Activated CD8-positive, alpha-beta memory T cell treated with anti-CD3 and anti-CD28 coated beads for 1 hour (primary cell): Measurements from ENCODE around the gene MTA3.

Source experiments
- DNase-seq, 2 donors: peaks; one replicate each; pipeline ENCODE4 v3.0.0-alpha.2; 2020; ENCODE audit warnings: low read depth in 1 of 2; ENCODE audit errors: extremely low read depth in 1 of 2

MTA3 gene

DNA sequence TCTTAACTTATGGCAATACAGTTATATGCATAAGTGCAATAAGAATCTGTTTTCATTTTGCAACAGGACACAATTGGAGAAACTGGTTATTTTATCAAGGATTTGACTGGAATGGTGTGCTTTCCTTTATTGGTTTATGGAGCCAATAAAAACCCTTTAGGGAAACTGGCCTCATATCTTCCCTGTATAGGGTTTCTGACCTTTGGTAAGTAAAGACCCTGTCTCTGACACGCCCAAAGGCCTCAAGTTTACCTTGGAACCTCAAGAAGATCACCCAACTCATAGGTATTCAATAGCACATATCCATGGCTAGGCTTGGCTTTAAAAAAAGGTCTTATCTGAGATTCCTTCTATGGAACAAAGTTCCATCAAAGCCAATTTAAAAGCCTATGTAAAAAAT lies 212.7 kb downstream of the MTA3 start:
- no peak for DNase-seq

DNA sequence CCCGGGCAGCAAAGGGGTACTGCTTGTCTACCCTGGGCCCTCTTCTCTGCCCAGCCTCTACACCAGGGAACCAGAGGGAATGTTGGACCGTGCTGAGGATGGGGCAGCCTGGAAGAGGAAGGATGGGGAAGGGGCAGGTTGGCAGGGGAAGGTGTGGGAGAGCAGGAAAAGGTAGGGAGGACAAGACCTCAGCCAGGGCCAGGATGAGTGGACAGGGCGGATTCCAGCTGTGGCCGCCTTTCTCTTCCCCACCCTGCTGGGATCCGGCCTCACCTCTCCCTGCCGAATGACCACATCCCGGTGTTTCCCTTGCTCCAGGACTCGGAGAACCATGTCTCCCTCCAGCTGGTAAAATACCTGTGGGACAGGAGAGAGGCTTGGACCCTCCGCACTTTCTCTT lies 215.1 kb downstream of the MTA3 start:
- no peak for DNase-seq

DNA sequence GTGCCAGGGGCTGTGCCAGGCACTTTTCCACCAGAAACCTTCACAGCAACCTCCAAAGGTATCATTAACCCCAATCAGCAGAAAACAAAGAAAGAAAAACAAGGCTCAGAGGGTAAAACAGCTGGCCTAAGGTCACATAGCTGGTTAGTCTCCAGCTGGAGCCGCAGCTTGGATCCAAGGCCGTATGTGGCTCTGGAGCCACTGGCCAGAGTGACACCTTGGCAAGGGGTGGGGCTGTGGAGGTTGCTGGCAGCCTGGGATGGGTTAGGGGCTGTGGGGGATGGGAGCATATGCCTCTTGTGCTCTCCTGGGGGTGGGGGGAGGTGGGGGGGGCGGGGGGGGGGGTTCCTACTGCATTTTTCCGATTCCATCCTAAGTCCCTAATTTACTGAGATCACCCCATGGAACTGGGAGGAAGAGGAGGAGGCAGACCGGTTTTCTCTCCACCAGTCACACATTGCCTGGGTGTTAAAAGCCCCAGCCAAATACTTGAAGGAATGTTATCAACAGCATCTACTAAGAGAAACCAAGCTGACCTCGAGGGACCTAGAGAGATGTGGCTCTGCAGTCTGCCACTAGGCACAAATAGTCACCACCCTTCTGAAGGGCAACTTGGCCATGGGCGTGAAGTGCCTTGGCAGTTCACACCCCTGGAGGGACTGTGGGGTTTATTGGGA lies 215.9 kb downstream of the MTA3 start:
- DNase-seq, result no peak

DNA sequence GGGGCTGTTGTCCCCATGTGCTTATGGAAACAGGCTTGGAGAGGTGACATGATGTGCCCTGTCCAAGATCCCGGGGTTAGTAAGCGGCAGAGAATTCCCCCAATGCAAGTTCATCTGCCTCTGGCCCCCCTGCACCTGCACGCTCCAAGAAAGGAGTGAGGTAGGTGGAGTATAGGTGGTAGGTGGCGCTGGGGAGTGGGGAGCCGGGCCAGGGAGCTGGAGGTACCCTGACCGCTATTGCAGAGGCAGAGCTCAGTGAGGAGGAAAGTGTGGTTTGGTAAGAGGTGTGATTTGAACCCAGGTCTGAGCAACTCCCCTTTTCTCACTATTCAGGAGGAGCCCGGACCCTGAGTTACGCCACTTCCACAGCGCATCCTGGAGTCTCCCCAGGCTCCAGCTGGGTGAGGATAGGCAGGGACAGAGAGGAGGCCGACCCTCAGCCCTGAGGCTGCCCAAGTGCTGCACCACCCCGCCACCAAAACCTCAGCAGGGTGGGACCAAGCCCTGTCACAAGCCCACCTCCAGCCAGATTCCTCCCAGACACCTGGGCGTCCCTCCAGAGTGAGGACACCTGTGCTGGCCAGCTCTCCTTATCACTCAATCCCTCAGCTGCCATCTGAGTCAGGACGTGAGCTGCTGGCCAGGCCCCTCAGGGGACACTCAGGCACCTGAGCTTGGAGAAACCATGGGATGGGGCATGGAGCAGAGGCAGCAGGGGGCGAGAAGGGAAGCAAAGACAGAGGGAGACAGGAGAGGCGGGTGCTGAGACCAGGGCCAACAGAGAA lies 218.3 kb downstream of the MTA3 start:
- DNase-seq, result no peak

DNA sequence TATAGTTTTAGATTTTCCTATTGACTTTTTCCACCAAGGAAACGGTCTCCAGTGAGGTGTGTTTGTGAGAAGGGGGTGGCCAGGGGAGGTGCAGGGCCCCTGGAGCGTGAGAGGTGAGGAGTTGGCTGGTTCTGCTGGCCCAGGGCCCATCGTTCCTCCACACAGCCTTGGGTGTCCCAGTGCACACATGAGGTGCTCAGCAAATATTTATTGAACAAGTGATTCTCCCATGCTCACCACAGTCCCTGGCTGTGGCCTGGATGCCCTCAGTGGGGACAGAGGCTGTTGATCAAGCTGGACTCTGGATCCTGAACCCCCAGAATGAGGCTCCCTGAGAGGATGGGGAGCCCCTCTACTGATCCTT lies 219.0 kb downstream of the MTA3 start:
- no peak for DNase-seq

DNA sequence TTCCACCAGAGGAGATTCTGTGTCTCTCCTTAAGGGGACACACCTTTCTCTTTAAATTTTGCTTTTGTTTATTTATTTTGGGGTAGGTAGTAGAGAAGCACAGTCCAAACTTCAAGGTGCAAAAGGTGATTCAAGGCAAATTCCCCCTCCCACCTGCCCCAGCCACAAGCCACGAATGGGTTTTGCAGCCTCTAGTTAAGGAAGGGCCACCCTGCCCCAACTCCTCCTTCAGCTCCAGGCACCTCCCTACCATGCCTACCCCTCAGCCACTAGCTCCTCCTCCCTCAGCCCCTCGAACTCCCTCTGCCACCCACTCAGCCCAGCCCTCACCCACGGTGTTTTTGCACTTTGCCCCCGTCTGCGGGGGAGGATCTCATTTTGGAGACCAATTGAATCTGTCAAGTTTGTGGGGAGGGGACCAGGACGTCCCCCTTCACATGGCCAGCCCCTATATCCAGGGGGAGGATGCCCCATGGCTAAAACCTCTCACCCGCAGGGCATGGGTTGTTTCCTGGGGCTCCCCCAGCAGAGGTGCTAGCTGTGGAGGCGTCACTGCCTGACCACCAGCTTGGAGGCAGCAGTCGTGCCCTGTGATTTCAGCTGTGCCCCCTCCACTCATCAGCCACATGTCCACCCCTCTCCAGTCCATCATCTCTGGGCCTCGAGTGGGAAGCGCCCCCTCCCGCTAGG lies 219.5 kb downstream of the MTA3 start:
- no peak for DNase-seq

DNA sequence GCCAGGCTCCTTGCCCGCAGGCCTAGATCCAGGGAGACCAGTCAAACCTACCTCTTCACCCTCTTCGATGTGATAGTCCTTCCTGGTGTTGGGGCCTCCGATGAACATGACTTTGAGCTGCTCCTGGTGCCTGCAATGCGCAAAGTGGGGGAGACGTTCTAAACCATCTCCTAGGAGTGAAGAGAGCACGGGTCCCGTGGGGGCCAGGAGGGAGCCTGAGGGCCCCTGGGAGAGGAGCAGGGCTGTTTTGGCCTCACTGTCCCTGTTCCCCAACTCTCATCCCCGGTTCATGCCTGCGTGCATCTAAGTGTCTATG lies 220.0 kb downstream of the MTA3 start:
- no peak for DNase-seq

DNA sequence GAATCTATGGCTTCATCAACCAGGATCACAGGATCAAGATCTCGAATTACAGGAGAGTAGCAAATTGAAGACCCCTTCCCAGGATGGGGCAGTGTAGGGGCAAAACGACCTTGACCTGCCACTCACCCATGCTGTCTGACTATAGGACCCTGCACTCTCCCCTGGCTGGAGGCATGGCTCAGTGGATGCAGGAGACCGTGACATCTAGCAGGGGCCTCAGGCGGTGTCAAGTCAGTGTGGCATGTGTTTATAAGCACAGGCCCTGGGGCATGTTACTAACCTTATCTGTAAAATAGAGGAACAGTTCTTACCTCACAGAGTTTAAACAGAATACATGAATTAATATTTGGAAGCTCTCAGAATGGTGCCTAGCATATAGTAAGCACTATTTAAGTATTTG lies 220.4 kb downstream of the MTA3 start:
- no peak for DNase-seq

DNA sequence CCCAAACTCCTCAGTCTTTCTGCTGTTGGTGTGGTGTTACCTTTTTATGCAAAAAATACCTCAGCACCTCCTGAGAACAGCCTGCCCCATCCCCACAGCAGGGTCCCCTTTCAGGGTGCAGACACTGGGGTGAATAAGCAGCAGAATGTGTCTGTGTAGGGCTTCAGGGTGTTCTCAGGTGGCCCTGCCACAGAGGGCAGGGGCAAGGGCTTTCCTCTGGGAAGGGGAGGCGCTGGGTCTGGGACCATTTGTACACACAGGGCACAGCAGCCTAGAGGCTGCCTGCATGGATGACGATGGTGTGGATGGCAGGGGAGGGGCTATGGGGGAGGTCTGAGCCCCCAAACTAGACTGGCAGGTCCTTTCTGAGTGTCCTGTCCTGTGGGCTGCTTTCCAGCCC lies 221.3 kb downstream of the MTA3 start:
- DNase-seq, result no peak

DNA sequence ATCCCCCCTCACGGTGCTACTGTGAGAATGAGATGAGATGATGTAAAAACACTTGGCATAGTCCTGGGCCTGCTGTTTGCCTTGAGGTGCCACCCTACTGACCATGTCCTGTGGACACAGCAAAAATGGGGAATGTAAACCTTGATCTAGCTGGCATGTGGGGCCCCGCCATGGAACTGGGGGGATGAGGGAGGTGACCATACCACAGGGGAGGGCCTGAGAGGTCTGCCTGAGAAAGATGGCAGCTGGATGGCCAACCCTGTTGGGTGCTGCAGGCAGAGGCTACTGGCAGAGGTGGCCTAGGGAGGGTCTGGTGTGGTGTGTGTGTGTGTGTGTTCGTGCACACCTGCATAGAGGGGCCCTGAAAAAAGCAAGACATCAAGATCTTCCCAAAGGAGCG lies 223.2 kb downstream of the MTA3 start:
- DNase-seq, result no peak

DNA sequence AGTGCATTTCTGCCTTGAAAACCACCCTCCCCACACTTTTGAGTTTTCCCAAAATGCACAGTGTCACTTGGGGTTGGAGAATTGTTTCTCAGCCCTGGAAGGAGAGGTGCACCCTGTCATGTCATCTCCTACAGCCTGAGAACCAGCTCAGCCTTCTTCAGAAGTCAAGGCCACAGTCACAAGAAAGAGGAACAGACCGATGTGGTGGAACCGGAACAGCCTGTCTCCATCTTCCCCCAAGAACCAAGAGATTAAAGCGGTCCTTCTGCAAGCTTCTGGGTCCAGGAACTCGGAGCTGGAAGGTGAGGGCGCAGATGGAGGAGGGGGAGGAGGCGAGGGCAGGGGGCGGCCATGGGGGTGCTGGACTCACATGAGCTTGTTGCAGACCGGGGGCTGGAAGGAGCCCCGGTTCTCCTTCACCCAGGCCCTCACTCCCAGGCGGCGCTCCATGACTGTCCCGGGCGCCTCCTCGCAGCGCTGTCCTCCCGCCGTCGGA lies 223.7 kb downstream of the MTA3 start:
- no peak for DNase-seq

DNA sequence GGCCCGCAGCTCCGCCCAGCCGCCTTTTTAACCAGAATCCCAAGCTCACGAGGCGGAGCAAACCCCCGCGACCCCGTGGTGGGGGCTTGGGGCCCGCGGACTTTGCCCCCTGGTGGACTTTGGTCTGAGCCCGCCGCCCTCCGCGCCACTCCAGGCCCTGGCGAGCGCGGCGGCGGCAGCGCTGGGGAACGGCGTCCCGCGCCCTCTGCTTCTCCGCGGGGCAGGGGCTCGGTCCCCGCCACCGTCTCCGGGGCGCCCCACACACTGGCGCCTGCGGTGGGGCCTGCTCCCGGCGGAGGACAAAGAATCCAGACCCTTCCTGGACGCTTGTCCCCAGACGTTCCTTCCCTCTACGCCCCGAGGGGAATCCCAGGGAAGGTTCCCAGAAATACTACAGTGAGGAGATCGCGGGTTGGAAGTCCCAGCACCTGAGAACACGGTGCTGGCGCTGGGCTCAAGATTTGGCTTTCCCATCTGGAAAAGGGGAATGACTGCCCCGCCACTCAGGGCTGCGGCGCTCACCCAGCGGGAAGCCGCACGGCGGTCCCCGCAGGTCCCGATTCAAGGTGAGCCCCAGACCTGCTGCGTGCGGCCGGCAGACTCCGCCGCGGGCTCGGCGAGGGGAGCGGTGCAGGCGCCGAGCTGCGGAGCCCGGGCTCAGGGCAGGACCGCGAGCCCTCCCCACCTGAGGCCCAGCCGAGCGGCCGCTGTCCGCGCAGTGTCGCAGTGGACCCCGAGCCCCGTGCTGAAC lies 224.3 kb downstream of the MTA3 start, which contains the start of gene HAAO:
Gene HAAO (minus strand): TSS at position 1 of the 751 bp plus-strand sequence. CDS start 47 bp downstream, outside the sequence.
- no peak for DNase-seq

DNA sequence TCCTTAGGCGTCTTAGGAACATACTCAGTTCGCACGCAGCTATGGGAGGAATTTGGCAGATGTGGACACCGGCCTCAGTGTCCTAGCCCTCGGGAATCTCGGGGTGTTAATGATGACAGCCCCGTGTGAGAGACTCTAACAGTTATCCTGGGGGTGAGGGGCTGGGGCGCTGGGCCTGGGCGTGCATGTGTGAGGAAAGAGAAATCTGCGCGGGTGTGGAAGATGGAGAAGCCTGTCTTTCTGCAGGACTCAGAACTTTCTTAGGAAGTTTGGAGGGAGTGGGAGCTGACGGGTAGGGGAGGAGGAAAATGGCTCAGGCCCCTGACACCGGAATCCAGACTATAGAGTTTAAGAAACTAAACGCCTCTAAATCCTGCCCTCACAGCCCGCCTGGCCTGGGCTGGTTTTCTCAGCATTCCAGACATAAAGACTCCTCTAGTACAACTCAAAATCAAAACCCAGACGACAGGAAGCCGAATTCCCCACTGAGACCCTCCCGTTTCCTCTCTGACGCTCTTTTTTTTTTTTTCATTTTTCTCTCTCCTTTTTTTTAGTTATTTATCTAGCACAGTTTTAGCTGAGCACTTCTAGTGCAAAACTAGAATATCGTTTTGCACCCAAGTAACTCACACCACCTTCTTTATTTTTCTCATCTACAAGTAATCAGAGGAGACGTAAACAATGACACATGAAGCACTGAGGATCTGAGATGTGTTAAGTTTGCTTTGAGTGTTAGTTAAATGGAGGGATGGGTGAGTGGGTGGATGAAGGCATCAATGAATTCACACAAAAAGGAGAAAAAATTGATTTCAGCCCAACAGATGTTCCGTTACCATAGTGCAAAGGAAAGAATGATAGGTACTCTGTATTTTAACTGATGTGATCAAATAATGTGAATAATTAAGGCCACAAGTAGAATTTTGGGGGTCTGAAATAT lies 225.2 kb downstream of the MTA3 start:
- DNase-seq, result no peak

DNA sequence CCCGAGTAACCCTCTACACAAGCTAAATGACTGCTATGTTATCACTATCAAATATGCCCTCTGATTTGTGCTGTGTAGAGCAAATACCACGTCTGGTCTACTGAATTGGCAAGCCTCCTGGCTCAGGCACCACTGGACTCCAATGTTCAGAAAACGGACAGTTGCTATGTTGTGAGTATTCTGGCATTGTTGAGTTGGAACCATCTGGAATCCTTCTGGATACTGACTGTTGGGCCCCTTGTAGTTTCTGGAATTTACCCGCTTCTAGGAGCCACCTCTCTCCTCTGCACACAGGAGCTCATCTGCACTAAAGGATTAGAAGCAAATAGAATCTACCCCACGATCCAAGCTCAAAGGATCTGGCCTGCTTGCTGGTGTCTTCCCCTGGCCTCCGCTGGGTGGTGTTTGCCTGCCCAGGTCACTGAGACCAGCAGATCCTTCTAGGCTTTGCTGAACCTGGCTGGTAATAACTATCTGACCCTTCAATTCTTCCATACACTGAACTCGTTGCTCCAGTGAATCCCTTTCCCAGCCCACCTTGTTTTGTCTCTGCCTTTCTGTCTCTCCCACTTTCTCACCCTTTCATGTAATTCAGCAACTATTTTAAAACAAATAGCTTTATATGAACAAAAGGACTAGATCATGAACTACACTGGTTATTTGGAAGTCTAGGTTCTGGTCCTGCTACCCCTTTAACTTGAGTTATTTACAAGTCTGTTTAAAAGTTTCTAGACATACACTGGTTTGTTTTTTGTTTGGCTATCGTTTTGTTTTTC lies 226.0 kb downstream of the MTA3 start:
- DNase-seq, result no peak

DNA sequence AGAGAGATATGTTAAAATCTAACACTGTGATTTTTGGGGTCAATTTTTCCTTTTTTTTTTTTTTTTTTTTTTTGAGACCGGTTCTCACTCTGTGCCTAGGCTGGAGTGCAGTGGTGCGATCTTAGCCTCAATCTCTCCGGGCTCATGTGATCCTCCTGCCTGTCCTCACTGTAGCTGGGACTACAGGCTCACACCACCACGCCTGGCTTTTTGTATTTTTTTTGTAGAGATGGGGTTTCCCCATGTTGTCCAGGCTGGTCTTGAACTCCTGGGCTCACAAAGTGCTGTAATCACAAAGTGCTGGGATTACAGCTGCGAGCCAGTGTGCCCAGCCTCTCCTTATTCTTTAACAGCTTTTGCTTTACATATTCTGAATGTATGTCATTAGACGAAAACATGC lies 226.8 kb downstream of the MTA3 start:
- no peak for DNase-seq

DNA sequence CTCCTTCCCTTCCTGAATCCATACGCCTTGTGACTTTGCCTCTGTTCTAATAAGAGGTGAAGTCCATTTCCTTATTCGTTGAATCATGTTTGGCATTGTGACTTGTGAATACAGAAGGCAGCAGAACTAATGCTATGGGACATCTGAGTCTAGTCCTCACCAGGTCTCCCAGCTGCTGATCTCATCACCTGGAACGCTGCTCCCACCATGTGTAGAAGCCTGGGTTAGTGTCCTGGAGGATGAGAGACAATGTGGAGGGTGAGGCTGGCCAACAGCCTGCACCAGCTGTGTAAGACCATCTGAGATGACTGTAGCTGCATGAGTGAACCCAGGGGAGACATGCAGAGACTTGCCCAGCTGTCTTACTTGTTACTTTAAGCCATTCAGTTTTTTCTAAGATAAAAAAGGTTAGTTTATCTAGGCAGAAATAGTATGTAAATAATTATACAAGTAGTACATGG lies 227.4 kb downstream of the MTA3 start:
- DNase-seq, result no peak

DNA sequence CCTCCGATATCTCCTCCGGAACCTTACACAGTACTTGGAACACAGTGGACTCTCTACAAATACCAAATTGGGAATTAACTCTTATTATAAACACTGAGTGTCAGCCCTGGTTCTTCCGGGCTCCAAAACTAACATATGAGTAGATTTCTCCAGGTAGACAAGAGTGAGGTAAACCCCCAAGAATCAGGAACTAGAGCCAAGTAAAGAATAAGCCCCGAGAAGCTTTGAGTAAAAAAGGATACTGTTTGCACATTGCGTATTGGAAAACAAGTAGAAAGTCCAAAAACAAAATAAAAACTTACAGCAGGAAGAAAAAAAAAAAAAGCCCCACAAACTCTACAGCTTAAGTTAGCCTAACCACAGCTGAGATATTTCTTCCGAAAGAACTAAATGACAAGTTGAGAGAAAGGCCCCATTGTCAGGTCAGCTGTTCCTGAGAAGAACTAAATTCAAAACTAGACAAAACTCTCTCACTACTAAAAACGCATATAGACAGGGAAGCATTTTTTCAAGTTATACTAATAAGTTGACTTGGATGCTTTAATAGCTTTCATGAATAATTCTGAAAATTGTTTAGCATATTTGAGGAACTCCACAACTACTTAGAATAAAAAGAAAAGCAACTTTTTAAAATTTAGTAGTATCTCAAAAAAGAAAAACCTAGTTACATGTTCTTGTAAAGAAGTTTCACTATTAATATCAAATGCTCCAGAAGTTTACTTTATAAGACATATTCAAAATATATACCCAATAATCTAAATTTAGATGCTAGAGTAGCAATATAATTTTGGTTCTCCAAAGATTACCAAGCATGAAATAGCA lies 228.2 kb downstream of the MTA3 start:
- no peak for DNase-seq

DNA sequence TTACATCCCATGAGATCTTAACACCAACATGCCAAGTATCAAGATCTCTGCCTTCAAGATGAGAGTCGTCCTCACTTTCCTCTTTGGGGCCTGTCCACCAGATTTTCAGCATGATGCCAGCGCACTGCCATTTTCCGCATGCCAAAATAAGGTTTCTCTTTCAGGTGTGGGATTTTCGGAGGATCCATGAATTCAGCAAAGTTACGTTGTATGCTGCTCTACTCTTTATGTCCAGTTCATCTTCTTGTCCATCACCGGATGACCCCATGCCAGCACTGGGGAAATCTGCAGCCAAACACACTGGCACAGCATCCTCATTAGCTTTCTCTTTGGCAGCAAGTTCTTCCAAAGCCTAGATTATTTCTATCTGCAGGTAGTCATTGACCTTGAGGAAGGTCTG lies 228.8 kb downstream of the MTA3 start:
- DNase-seq, result no peak
